Measurements from ENCODE around the gene PLAC1. TPM values are rescaled to one million over a fixed set of nuclear protein-coding genes. Genes with fewer than 3 reads are reported as not detected.

The PLAC1 gene
- polyA plus RNA-seq, 6 donors from 2014 or later: not detected

- H3K4me3 Mint-ChIP-seq: no peak overlapping the region
- DNase-seq (no peak), ATAC-seq (ENCODE audit: low read depth in 2 of 2) (no peak)
- H3K36me3 Mint-ChIP-seq: no peaks in the 10 kb centered on the region
- no peak overlapping the region for H3K27ac Mint-ChIP-seq
- H3K9me3 Mint-ChIP-seq: peaks cover 0 to 2% (median 0%) of the 10 kb centered on the region in 7 donors
- H3K4me1 Mint-ChIP-seq: no peaks in the 10 kb centered on the region
- H3K27me3 Mint-ChIP-seq: peaks cover 0 to 25% (median under 1%) of the 10 kb centered on the region in 3 donors
These were observed 124.9 kb downstream of the PLAC1 start for GRCh38 chrX:134533352-134533751.

- ATAC-seq (ENCODE audit: low read depth in 2 of 2) (no peak), DNase-seq (no peak)
- Mint-ChIP-seq H3K27me3 (peaks cover 0 to 15% (median 0%) of the 10 kb centered on the region in 3 donors), H3K4me1 (no peaks in the 10 kb centered on the region), H3K9me3 (no peaks in the 10 kb centered on the region), H3K36me3 (no peaks in the 10 kb centered on the region), H3K27ac (no peak overlapping the region), H3K4me3 (no peak overlapping the region)
These were observed 127.4 kb downstream of the PLAC1 start for GRCh38 chrX:134530845-134531244.

DNA sequence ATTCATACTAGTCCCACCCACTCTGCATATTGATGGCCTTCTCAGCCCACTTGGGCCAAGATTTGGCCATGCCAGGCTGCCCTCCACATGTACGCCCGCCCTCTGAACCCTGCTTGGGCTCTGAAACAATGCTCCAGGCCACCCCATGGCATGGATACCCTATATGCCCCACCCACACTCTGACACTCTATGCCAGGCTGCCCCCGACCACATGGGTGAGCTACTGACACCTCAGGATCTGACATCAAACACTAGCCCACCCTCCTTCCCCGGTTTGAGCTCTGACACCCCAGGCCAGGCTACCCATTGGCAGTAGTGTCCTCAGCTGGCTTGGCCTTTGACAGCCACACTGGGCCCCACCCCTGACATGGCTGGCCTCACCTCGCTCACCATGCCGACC is 128.8 kb downstream of the PLAC1 start:
- no peaks in the 10 kb centered on the region for H3K9me3 Mint-ChIP-seq
- DNase-seq: no peak
- H3K27ac Mint-ChIP-seq: no peak overlapping the region
- peaks cover 0 to 8% (median 0%) of the 10 kb centered on the region in 3 donors for H3K27me3 Mint-ChIP-seq
- no peaks in the 10 kb centered on the region for H3K36me3 Mint-ChIP-seq
- H3K4me1 Mint-ChIP-seq: no peaks in the 10 kb centered on the region
- H3K4me3 Mint-ChIP-seq: no peak overlapping the region
- no peak for ATAC-seq (ENCODE audit: low read depth in 2 of 2)

GRCh38 chrX:134528960-134529359 is 129.3 kb downstream of the PLAC1 start:
- ATAC-seq (ENCODE audit: low read depth in 2 of 2) (no peak), DNase-seq (no peak)
- Mint-ChIP-seq H3K36me3 (no peaks in the 10 kb centered on the region), H3K9me3 (no peaks in the 10 kb centered on the region), H3K4me1 (no peaks in the 10 kb centered on the region), H3K27ac (no peak overlapping the region), H3K27me3 (peaks cover 0 to 8% (median 0%) of the 10 kb centered on the region in 3 donors), H3K4me3 (no peak overlapping the region)

GRCh38 chrX:134526399-134526798 is 131.9 kb downstream of the PLAC1 start:
- no peak for ATAC-seq (ENCODE audit: low read depth in 2 of 2)
- Mint-ChIP-seq H3K4me3 (no peak overlapping the region), H3K9me3 (no peaks in the 10 kb centered on the region), H3K27me3 (no peaks in the 10 kb centered on the region), H3K36me3 (no peaks in the 10 kb centered on the region), H3K4me1 (no peaks in the 10 kb centered on the region), H3K27ac (no peak overlapping the region)
- DNase-seq: no peak

DNA sequence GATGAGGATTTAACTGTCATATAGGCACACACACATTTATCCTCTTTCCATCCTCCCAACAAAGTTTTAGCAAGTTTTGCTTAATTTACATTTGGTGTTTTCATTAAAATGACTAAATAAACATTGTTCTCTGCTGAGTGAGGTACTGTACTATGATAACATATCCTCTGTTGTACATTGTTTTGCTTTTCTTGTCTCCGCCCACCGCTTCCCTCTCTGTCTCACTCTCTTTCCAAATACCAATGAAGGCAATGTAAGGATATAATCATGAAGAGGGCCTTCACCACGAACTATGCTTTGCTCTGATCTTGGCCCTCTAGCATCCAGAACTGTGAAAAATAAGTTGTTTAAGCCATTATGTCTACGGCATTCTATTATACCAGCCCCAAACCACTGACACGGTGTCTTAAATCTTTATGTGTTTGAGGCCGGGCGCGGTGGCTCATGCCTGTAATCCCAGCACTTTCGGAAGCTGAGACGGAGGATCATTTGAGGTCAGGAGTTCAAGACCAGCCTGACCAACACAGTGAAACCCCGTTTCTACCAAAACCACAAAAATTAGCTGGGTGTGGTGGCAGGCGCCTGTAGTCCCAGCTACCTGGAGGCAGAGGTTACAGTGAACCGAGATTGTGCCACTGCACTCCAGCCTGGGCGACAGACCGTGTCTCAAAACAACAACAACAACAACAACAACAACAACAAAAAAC is 133.0 kb downstream of the PLAC1 start:
- H3K4me3 Mint-ChIP-seq: no peak overlapping the region
- no peaks in the 10 kb centered on the region for H3K36me3 Mint-ChIP-seq
- no peak overlapping the region for H3K27ac Mint-ChIP-seq
- ATAC-seq (ENCODE audit: low read depth in 2 of 2): no peak
- no peak for DNase-seq
- H3K9me3 Mint-ChIP-seq: no peaks in the 10 kb centered on the region
- no peaks in the 10 kb centered on the region for H3K27me3 Mint-ChIP-seq
- no peaks in the 10 kb centered on the region for H3K4me1 Mint-ChIP-seq

DNA sequence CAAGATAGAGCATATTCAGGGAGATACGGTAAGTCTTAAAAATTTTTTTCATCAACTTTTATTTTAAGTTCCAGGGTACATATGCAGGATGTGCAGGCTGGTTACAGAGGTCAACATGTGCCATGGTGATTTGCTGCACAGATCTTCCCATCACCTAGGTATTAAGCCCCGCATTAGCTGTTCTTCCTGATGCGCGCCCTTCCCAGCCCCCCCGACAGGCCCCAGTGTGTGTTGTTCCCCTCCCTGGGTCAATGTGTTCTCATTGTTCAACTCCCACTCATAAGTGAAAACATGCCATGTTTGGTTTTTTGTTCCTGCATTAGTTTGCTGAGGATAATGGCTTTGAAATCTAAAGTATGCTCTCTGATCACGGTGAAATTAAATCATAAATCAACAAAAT is 134.1 kb downstream of the PLAC1 start:
- H3K4me1 Mint-ChIP-seq: no peaks in the 10 kb centered on the region
- H3K36me3 Mint-ChIP-seq: no peaks in the 10 kb centered on the region
- H3K9me3 Mint-ChIP-seq: no peaks in the 10 kb centered on the region
- no peak overlapping the region for H3K27ac Mint-ChIP-seq
- DNase-seq (no peak), ATAC-seq (ENCODE audit: low read depth in 2 of 2) (no peak)
- H3K4me3 Mint-ChIP-seq: no peak overlapping the region
- no peaks in the 10 kb centered on the region for H3K27me3 Mint-ChIP-seq

DNA sequence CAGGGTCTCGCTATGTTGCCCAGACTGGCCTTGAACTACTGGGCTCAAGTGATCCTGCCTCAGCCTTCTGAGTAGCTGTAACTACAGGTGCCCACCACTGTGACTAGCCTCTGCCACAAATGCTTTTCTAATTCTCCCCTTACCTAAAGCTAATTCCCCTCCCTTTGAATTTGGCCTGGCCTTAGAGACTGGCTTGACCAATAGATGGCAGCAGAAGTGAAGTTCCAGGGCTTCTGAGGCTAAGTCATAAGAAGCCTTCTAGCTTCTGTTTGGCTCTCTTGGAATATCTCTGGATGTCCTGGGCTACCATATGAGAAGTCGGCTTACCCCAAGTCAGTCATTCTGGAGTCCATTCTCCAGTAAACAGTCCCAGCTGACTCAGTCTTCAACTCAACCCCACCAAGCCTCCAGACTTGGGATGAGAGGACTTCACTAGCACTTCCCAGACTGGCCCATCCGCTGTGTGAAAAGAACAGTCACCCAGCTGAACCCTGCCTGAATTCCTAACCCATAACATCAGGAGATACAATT is 137.3 kb downstream of the PLAC1 start:
- no peak for ATAC-seq (ENCODE audit: low read depth in 2 of 2)
- no peaks in the 10 kb centered on the region for H3K27me3 Mint-ChIP-seq
- peak overlapping the region in 2 of 6 donors; percentile 8 to 29 for H3K27ac Mint-ChIP-seq
- no peak for DNase-seq
- H3K4me3 Mint-ChIP-seq: no peak overlapping the region
- no peaks in the 10 kb centered on the region for H3K36me3 Mint-ChIP-seq
- H3K9me3 Mint-ChIP-seq: no peaks in the 10 kb centered on the region
- no peaks in the 10 kb centered on the region for H3K4me1 Mint-ChIP-seq

Other genes with a start within 250 kb of the PLAC1 start
- gene HPRT1, start 198.3 kb downstream of the PLAC1 start, polyA plus RNA-seq (ENCODE audit: low read depth in 6 of 6): 100 to 1,000 TPM in 2 of 6 donors, 10 to 100 TPM in 4; 85.3 to 148 (median 93.6) TPM
- 10 to 100 TPM in 1 of 6 donors, 1 to 10 TPM in 5; 5.3 to 16.9 (median 6.6) TPM for gene PABIR2, start 138.7 kb upstream of the PLAC1 start, polyA plus RNA-seq (ENCODE audit: low read depth in 6 of 6)